Chondrocyte (in vitro differentiated cells): Measurements from ENCODE around the gene CHSY1. TPM values are rescaled to one million over a fixed set of nuclear protein-coding genes. Genes with fewer than 3 reads are reported as not detected.

Experiments
- DNase-seq: peaks from one replicate; pipeline ENCODE4 v3.0.0; 2021; ENCODE audit warnings: mixed read lengths, low spot score
- H3K27ac Mint-ChIP-seq: one replicate; pipeline ENCODE4 v1.8.0; 2021; ENCODE audit warnings: mild to moderate bottlenecking, moderate library complexity, mixed read lengths; ENCODE audit not compliant: unreplicated experiment
- H3K27me3 Mint-ChIP-seq: 2 replicates; pipeline ENCODE4 v1.8.0; 2021; ENCODE audit warnings: low read depth, mixed read lengths
- H3K36me3 Mint-ChIP-seq: 2 replicates; pipeline ENCODE4 v1.8.0; 2021; ENCODE audit warnings: low read depth, mixed read lengths
- H3K4me1 Mint-ChIP-seq: 2 replicates; pipeline ENCODE4 v1.8.0; 2021; ENCODE audit warnings: low read depth, mild to moderate bottlenecking, mixed read lengths
- H3K4me3 Mint-ChIP-seq: one replicate; pipeline ENCODE4 v1.8.0; 2021; ENCODE audit warnings: mild to moderate bottlenecking, moderate library complexity, mixed read lengths; ENCODE audit not compliant: unreplicated experiment
- H3K9me3 Mint-ChIP-seq: 2 replicates; pipeline ENCODE4 v1.8.0; 2021; ENCODE audit warnings: low read depth, mixed read lengths
- CTCF ChIP-seq: fragments of 200-600 bp; sonication (generic); IDR thresholded peaks from 2 replicates; pipeline ENCODE4 v1.5.0; 2021; ENCODE audit warnings: antibody characterized with exemption, mild to moderate bottlenecking, moderate library complexity
- total RNA-seq: library from RNA; stranded (reverse); gene quantifications from 3 replicates; pipeline ENCODE4 v1.2.1, GENCODE V29; 2021

CHSY1 gene
- total RNA-seq, 1 donor from 2014 or later, result 60.9 TPM

GRCh38 chr15:101194546-101195125 is 57.2 kb downstream of the CHSY1 start:
- TF ChIP-seq CTCF, result no peak
- Mint-ChIP-seq H3K9me3 (no peaks in the 10 kb centered on the region), H3K4me1 (peaks cover 58% of the 10 kb centered on the region), H3K27me3 (no peaks in the 10 kb centered on the region), H3K36me3 (no peaks in the 10 kb centered on the region), H3K4me3 (no peak overlapping the region), H3K27ac (no peak overlapping the region)
- DNase-seq, result no peak

GRCh38 chr15:101193806-101194545 is 57.9 kb downstream of the CHSY1 start:
- no peaks in the 10 kb centered on the region for H3K27me3 Mint-ChIP-seq
- H3K36me3 Mint-ChIP-seq, result no peaks in the 10 kb centered on the region
- no peak for TF ChIP-seq CTCF
- no peak overlapping the region for H3K27ac Mint-ChIP-seq
- H3K9me3 Mint-ChIP-seq, result no peaks in the 10 kb centered on the region
- H3K4me1 Mint-ChIP-seq, result peaks cover 58% of the 10 kb centered on the region
- no peak for DNase-seq
- H3K4me3 Mint-ChIP-seq, result no peak overlapping the region

GRCh38 chr15:101193120-101193644 is 58.7 kb downstream of the CHSY1 start:
- Mint-ChIP-seq H3K9me3 (no peaks in the 10 kb centered on the region), H3K4me1 (peaks cover 58% of the 10 kb centered on the region), H3K4me3 (peak overlapping the region; percentile 1), H3K27ac (peak overlapping the region; percentile 24), H3K27me3 (no peaks in the 10 kb centered on the region), H3K36me3 (no peaks in the 10 kb centered on the region)
- no peak for DNase-seq
- TF ChIP-seq CTCF, result no peak

- no peaks in the 10 kb centered on the region for H3K36me3 Mint-ChIP-seq
- no peaks in the 10 kb centered on the region for H3K9me3 Mint-ChIP-seq
- no peak overlapping the region for H3K4me3 Mint-ChIP-seq
- no peak for TF ChIP-seq CTCF
- peaks cover 65% of the 10 kb centered on the region for H3K4me1 Mint-ChIP-seq
- peak overlapping the region; percentile 9 for H3K27ac Mint-ChIP-seq
- H3K27me3 Mint-ChIP-seq, result no peaks in the 10 kb centered on the region
- no peak for DNase-seq
Observed at GRCh38 chr15:101192081-101192480, 59.8 kb downstream of the CHSY1 start.

GRCh38 chr15:101191242-101191641 is 60.6 kb downstream of the CHSY1 start:
- H3K4me1 Mint-ChIP-seq, result peaks cover 72% of the 10 kb centered on the region
- H3K4me3 Mint-ChIP-seq, result no peak overlapping the region
- no peaks in the 10 kb centered on the region for H3K9me3 Mint-ChIP-seq
- no peak for TF ChIP-seq CTCF
- DNase-seq, result no peak
- no peak overlapping the region for H3K27ac Mint-ChIP-seq
- no peaks in the 10 kb centered on the region for H3K36me3 Mint-ChIP-seq
- H3K27me3 Mint-ChIP-seq, result no peaks in the 10 kb centered on the region
